Suprapubic skin (tissue), 3 donors: ENCODE results near the gene AP2B1.

Experiments used
- POLR2AphosphoS5 ChIP-seq, 3 donors: sonication (generic); formaldehyde crosslinking; IDR thresholded peaks; one replicate each; pipeline ENCODE4 v1.6.1; 2017; ENCODE audit warnings: antibody characterized with exemption in 3 of 3
- TF ChIP-seq, protein P1 (sequence below), 2 donors: fragments of 200-600 bp in 1 of 2; fragments of 450-650 bp in 1 of 2; sonication (generic) in 1 of 2; IDR thresholded peaks; one replicate each; pipeline ENCODE4 v1.5.1; 2016 to 2019; ENCODE audit warnings: antibody characterized with exemption in 2 of 2, mild to moderate bottlenecking in 1 of 2, moderate library complexity in 1 of 2

GRCh38 chr17:35557353-35557752 is 29.8 kb upstream of the AP2B1 start:
- no peak for TF ChIP-seq POLR2AphosphoS5 (IDR thresholded peaks at IDR 0.05)
- TF ChIP-seq, protein P1, sequence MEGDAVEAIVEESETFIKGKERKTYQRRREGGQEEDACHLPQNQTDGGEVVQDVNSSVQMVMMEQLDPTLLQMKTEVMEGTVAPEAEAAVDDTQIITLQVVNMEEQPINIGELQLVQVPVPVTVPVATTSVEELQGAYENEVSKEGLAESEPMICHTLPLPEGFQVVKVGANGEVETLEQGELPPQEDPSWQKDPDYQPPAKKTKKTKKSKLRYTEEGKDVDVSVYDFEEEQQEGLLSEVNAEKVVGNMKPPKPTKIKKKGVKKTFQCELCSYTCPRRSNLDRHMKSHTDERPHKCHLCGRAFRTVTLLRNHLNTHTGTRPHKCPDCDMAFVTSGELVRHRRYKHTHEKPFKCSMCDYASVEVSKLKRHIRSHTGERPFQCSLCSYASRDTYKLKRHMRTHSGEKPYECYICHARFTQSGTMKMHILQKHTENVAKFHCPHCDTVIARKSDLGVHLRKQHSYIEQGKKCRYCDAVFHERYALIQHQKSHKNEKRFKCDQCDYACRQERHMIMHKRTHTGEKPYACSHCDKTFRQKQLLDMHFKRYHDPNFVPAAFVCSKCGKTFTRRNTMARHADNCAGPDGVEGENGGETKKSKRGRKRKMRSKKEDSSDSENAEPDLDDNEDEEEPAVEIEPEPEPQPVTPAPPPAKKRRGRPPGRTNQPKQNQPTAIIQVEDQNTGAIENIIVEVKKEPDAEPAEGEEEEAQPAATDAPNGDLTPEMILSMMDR (IDR thresholded peaks at IDR 0.05), result no peak
